A673 (cell line): Measurements from ENCODE around the gene CHD5. TPM values are rescaled to one million over a fixed set of nuclear protein-coding genes. Genes with fewer than 3 reads are reported as not detected.
"Not testable (repeated sequence)": the region's sequence is repeated elsewhere in the genome, so short reads cannot be mapped to it uniquely, and the experiment has no call there.

Experiments used
- BruUV-seq: library from RNA; stranded (reverse); fragments of 400-500 nt; replicated peaks from 2 replicates; lab custom pipeline; 2021; lab: Mats Ljungman, UMichigan
- CTCF ChIA-PET: fragments of 300-600 bp; sonication (Branson Sonifier 250); formaldehyde crosslinking; loops from one replicate; lab custom pipeline; 2022; ENCODE audit warnings: antibody characterized with exemption; lab: Charles Lee
- POLR2A ChIA-PET: fragments of 300-600 bp; sonication (Branson Sonifier 250); formaldehyde crosslinking; loops from one replicate; lab custom pipeline; 2022; ENCODE audit warnings: antibody characterized with exemption; ENCODE audit not compliant: low non-redundant PET; lab: Charles Lee
- DNase-seq: peaks from one replicate; pipeline ENCODE4 v3.0.0-alpha.2; 2015; ENCODE audit warnings: low spot score
- H3K27ac ChIP-seq: fragments of 200-600 bp; sonication (generic); 2 replicates; pipeline ENCODE4 v1.5.1; 2016; ENCODE audit warnings: mixed run types, low read depth, mild to moderate bottlenecking, mixed read lengths, antibody characterized with exemption, low read length; ENCODE audit not compliant: poor library complexity, severe bottlenecking
- H3K27me3 ChIP-seq: fragments of 200-600 bp; sonication (generic); replicated peaks from 2 replicates; pipeline ENCODE4 v1.6.1; 2017; ENCODE audit warnings: mixed run types, low read depth, mild to moderate bottlenecking, mixed read lengths, antibody characterized with exemption, low read length; ENCODE audit not compliant: insufficient read depth, poor library complexity
- H3K36me3 ChIP-seq: fragments of 200-600 bp; sonication (generic); 2 replicates; pipeline ENCODE4 v1.6.1; 2016; ENCODE audit warnings: mixed run types, mild to moderate bottlenecking, mixed read lengths, antibody characterized with exemption, low read length; ENCODE audit not compliant: insufficient read depth, poor library complexity, severe bottlenecking
- H3K4me1 ChIP-seq: fragments of 200-600 bp; sonication (generic); 2 replicates; pipeline ENCODE4 v1.6.1; 2017; ENCODE audit warnings: mixed run types, mild to moderate bottlenecking, mixed read lengths, antibody characterized with exemption, low read length; ENCODE audit not compliant: insufficient read depth, poor library complexity, severe bottlenecking
- H3K4me3 ChIP-seq: fragments of 200-600 bp; sonication (generic); 2 replicates; pipeline ENCODE4 v1.5.1; 2016; ENCODE audit warnings: low read depth, mixed run types, mild to moderate bottlenecking, mixed read lengths, low read length; ENCODE audit not compliant: poor library complexity, severe bottlenecking
- H3K9me3 ChIP-seq: fragments of 200-600 bp; sonication (generic); 2 replicates; pipeline ENCODE4 v1.6.1; 2016; ENCODE audit warnings: mixed run types, low read depth, mild to moderate bottlenecking, mixed read lengths, antibody characterized with exemption, low read length; ENCODE audit not compliant: poor library complexity, severe bottlenecking
- EZH2 ChIP-seq: fragments of 200-600 bp; sonication (generic); IDR thresholded peaks from 2 replicates; pipeline ENCODE4 v1.6.1; 2017; ENCODE audit warnings: borderline replicate concordance, low read depth, mild to moderate bottlenecking, mixed read lengths, antibody characterized with exemption, low read length; ENCODE audit not compliant: poor library complexity, severe bottlenecking
- intact Hi-C: fragments of 100-400 bp; cut with micrococcal nuclease; formaldehyde crosslinking; loops from one replicate; pipeline ENCODE4 v1.10.0; 2022; ENCODE audit not compliant: unreplicated experiment
- total RNA-seq: library from RNA; stranded (reverse); gene quantifications from 2 replicates; pipeline ENCODE4 v1.2.3, GENCODE V29; 2021
- TF ChIP-seq, protein P1 (sequence below): fragments of 300-800, 200-600 bp; sonication (generic); conservative IDR thresholded peaks from 2 replicates; pipeline ENCODE4 v1.5.1; 2017; ENCODE audit warnings: low read depth, mild to moderate bottlenecking, antibody characterized with exemption, low read length, moderate library complexity, mixed read lengths

Gene CHD5
- total RNA-seq, 1 experiment from 2014 or later: 0.58 TPM

DNA sequence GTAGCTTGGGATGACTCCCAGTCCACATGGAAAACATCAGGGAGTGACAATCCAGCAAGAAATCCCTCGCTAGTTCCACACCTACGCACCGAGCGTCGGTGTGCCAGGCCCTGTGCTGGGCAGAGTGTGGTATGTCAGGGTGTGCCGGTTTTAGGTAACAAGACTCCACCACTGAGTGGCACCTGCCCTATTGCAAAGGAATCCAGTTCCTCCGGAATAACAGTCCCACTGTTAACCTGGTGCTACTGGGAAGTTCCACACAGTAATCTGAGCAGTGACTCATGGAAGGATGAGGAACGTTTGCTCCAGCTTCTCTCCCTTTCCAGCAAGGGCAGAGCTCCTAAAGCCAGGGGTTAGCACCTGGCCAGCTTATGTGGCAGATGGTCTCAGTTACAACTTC lies 40.1 kb upstream of the CHD5 start:
- Histone ChIP-seq H3K4me1 (no peaks in the 10 kb centered on the region), H3K27ac (no peak overlapping the region), H3K9me3 (no peaks in the 10 kb centered on the region), H3K27me3 (no peaks in the 10 kb centered on the region), H3K36me3 (peaks cover 36% of the 10 kb centered on the region), H3K4me3 (no peak overlapping the region)
- BruUV-seq: no TSS peak
- POLR2A ChIA-PET: no interaction called here
- no peak for DNase-seq
- TF ChIP-seq EZH2: no peak
- CTCF ChIA-PET: no interaction called here
- intact Hi-C loops: no loop called here

- BruUV-seq, CTCF ChIA-PET, H3K9me3 ChIP-seq, H3K27ac ChIP-seq, POLR2A ChIA-PET, H3K4me1 ChIP-seq, intact Hi-C loops, H3K4me3 ChIP-seq, DNase-seq, H3K27me3 ChIP-seq: not testable (repeated sequence)
- H3K36me3 ChIP-seq: peaks cover 30% of the 10 kb centered on the region
Observed at GRCh38 chr1:6219641-6220040, 39.5 kb upstream of the CHD5 start.

GRCh38 chr1:6218375-6219164 lies 38.4 kb upstream of the CHD5 start:
- Histone ChIP-seq H3K36me3 (peaks cover 19% of the 10 kb centered on the region), H3K4me1 (no peaks in the 10 kb centered on the region), H3K27ac (no peak overlapping the region), H3K27me3 (no peaks in the 10 kb centered on the region), H3K4me3 (no peak overlapping the region), H3K9me3 (no peaks in the 10 kb centered on the region)
- TF ChIP-seq, protein P1, sequence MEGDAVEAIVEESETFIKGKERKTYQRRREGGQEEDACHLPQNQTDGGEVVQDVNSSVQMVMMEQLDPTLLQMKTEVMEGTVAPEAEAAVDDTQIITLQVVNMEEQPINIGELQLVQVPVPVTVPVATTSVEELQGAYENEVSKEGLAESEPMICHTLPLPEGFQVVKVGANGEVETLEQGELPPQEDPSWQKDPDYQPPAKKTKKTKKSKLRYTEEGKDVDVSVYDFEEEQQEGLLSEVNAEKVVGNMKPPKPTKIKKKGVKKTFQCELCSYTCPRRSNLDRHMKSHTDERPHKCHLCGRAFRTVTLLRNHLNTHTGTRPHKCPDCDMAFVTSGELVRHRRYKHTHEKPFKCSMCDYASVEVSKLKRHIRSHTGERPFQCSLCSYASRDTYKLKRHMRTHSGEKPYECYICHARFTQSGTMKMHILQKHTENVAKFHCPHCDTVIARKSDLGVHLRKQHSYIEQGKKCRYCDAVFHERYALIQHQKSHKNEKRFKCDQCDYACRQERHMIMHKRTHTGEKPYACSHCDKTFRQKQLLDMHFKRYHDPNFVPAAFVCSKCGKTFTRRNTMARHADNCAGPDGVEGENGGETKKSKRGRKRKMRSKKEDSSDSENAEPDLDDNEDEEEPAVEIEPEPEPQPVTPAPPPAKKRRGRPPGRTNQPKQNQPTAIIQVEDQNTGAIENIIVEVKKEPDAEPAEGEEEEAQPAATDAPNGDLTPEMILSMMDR: no peak
- TF ChIP-seq EZH2: no peak
- DNase-seq: peak; percentile 36
- CTCF ChIA-PET: interaction anchor here (0.6 kb wide), 1 partner anchor 26 kb away, joined by 3 read pairs; no protein-coding TSS in a partner anchor
- intact Hi-C loops: no loop called here
- BruUV-seq: no TSS peak
- POLR2A ChIA-PET: no interaction called here

DNA sequence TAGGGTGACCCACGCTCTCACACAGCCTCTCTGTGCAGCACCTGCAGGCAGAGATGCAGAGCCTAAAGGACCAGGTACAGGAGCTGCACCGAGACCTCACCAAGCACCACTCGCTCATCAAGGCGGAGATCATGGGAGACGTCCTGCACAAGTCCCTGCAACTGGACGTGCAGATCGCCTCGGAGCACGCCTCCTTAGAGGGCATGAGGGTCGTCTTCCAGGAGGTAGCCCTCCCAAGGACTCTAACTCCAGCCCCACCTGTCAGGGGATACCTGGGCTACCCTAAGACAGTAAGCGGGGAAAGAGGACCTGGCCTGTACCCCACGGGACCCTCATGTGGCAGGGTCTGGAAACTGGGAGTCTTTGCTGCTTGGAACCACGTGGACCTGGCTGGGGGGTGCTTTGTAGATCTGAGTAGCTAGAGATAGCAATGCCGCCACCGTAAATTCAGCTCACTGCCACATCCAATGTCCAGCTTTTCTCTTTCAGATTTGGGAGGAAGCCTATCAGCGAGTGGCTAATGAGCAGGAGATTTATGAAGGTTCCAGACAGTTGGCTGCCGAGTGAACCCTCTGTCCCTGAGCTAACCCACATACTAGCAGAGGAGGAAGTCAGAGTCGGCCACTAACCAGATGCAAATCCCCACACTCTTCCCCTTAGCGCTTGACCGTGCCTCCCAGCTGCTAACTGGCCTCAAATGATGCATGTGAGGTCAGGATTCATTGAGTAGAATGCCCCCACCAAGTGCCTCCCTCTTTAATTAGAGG lies 32.3 kb upstream of the CHD5 start:
- Histone ChIP-seq H3K4me1 (peaks cover 14% of the 10 kb centered on the region), H3K9me3 (no peaks in the 10 kb centered on the region), H3K4me3 (no peak overlapping the region), H3K27ac (no peak overlapping the region), H3K27me3 (no peaks in the 10 kb centered on the region), H3K36me3 (no peaks in the 10 kb centered on the region)
- TF ChIP-seq EZH2: no peak
- TF ChIP-seq, protein P1: no peak
- ChIA-PET CTCF (no interaction called here), POLR2A (interaction anchor here (0.6 kb wide), 1 partner anchor 22 kb away, joined by 4 read pairs; no protein-coding TSS in a partner anchor)
- no peak for DNase-seq
- BruUV-seq: no TSS peak
- intact Hi-C loops: no loop called here
